GM12801 (cell line): Measurements from ENCODE around the gene SHC4.

ENCODE experiments used
- CTCF ChIP-seq: IDR thresholded peaks from one replicate; pipeline ENCODE4 v1.5.1; 2011; ENCODE audit warnings: control low read depth; ENCODE audit not compliant: insufficient read length; ENCODE audit errors: extremely low read depth

Gene SHC4

GRCh38 chr15:48889925-48890324 lies 73.8 kb downstream of the SHC4 start:
- no peak for TF ChIP-seq CTCF

GRCh38 chr15:48888836-48889235 lies 74.9 kb downstream of the SHC4 start:
- TF ChIP-seq CTCF: no peak

- no peak for TF ChIP-seq CTCF
Observed at GRCh38 chr15:48888191-48888590, 75.5 kb downstream of the SHC4 start.

- no peak for TF ChIP-seq CTCF
Observed at GRCh38 chr15:48887144-48887543, 76.6 kb downstream of the SHC4 start.

- no peak for TF ChIP-seq CTCF
Observed at GRCh38 chr15:48883699-48884098, 80.0 kb downstream of the SHC4 start.

GRCh38 chr15:48880070-48880634 lies 83.6 kb downstream of the SHC4 start:
- no peak for TF ChIP-seq CTCF

GRCh38 chr15:48877630-48878595 lies 85.8 kb downstream of the SHC4 start, which contains the start of gene EID1:
Gene EID1, plus strand, starts transcription at chr15:48878134. Its CDS starts 43 bp downstream, at chr15:48878177.
- no peak for TF ChIP-seq CTCF
